Neural crest cell (in vitro differentiated cells): ENCODE measurements around the gene SEC11A. TPM values are rescaled to one million over a fixed set of nuclear protein-coding genes. Genes with fewer than 3 reads are reported as not detected.

Source experiments
- DNase-seq: peaks from one replicate; pipeline ENCODE4 v3.0.0; 2021; ENCODE audit warnings: low read depth, mixed read lengths, low spot score
- H3K27ac Mint-ChIP-seq: one replicate; pipeline ENCODE4 v1.8.0; 2021; ENCODE audit warnings: mild to moderate bottlenecking, mixed read lengths; ENCODE audit not compliant: unreplicated experiment
- H3K27me3 Mint-ChIP-seq: 2 replicates; pipeline ENCODE4 v1.8.0; 2021; ENCODE audit warnings: low read depth, mild to moderate bottlenecking, mixed read lengths
- H3K36me3 Mint-ChIP-seq: 2 replicates; pipeline ENCODE4 v1.8.0; 2021; ENCODE audit warnings: low read depth, mild to moderate bottlenecking, mixed read lengths
- H3K4me1 Mint-ChIP-seq: 2 replicates; pipeline ENCODE4 v1.8.0; 2021; ENCODE audit warnings: mixed read lengths
- H3K4me3 Mint-ChIP-seq: one replicate; pipeline ENCODE4 v1.8.0; 2021; ENCODE audit warnings: mild to moderate bottlenecking, mixed read lengths
- H3K9me3 Mint-ChIP-seq: 2 replicates; pipeline ENCODE4 v1.8.0; 2021; ENCODE audit warnings: mixed read lengths
- total RNA-seq: library from RNA; stranded (reverse); gene quantifications from 2 replicates; pipeline ENCODE4 v1.2.1, GENCODE V29; 2021
- TF ChIP-seq, protein P1 (sequence below): fragments of 200-600 bp; sonication (generic); conservative IDR thresholded peaks from 2 replicates; pipeline ENCODE4 v1.5.0; 2021; ENCODE audit warnings: antibody characterized with exemption, mild to moderate bottlenecking

SEC11A gene
- total RNA-seq, 1 donor from 2014 or later, result 201 TPM

DNA sequence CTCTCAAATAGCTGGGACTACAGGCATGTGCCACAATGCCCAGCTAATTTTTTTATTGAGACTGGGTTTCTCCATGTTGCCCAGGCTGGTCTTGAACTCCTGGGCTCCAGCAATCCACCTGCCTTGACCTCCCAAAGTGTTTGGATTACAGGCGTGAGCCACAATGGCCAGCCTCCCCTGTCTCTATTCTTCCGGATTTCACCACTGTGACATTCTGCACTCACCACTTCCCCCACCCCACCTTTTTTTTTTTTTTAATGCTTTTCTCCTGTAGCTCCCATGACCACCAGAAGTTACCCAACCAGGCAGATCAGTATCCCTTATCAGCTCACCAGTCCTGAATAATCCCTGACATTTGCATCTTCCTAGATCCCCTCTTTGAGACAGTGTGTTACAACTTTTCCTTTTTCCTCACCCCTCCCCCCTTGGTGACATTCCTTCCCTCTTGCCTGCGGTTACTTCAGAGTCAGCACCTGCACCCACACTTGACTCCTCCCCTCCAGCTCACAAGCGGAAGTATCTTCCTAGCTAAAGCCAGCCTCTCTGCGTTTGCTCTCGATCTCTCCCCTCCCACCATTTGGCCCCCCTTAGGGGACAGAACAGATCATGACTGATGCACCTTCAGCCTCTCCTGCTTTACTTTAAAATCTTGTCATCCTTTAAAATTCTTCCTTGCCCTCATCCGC, 19.0 kb upstream of the SEC11A start:
- H3K27me3 Mint-ChIP-seq, result no peaks in the 10 kb centered on the region
- H3K9me3 Mint-ChIP-seq, result no peaks in the 10 kb centered on the region
- TF ChIP-seq, protein P1, sequence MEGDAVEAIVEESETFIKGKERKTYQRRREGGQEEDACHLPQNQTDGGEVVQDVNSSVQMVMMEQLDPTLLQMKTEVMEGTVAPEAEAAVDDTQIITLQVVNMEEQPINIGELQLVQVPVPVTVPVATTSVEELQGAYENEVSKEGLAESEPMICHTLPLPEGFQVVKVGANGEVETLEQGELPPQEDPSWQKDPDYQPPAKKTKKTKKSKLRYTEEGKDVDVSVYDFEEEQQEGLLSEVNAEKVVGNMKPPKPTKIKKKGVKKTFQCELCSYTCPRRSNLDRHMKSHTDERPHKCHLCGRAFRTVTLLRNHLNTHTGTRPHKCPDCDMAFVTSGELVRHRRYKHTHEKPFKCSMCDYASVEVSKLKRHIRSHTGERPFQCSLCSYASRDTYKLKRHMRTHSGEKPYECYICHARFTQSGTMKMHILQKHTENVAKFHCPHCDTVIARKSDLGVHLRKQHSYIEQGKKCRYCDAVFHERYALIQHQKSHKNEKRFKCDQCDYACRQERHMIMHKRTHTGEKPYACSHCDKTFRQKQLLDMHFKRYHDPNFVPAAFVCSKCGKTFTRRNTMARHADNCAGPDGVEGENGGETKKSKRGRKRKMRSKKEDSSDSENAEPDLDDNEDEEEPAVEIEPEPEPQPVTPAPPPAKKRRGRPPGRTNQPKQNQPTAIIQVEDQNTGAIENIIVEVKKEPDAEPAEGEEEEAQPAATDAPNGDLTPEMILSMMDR, result no peak
- peak overlapping the region; percentile 35 for H3K4me3 Mint-ChIP-seq
- peaks cover 25% of the 10 kb centered on the region for H3K4me1 Mint-ChIP-seq
- no peak for DNase-seq
- no peaks in the 10 kb centered on the region for H3K36me3 Mint-ChIP-seq
- peak overlapping the region; percentile 45 for H3K27ac Mint-ChIP-seq

DNA sequence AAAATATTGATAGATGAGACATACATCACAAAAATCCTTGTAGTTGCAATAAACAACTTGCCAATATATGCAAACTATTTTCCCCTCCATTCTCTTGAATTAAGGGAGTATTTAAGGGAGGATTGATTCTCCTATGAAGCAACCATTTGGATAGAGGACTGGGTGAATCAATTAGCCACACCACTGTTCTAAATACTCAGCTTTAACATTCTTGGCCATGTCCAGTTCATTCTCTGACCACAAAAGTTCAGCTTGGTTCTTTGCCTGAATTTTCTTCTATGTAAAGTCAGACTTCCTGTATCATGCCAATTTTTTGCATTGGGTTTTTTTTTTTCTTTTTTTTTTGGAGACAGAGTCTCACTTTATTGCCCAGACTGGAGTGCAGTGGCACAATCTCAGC, 15.8 kb upstream of the SEC11A start:
- TF ChIP-seq, protein P1, result no peak
- Mint-ChIP-seq H3K27ac (peak overlapping the region; percentile 12), H3K36me3 (no peaks in the 10 kb centered on the region), H3K4me1 (peaks cover 16% of the 10 kb centered on the region), H3K9me3 (no peaks in the 10 kb centered on the region), H3K4me3 (no peak overlapping the region), H3K27me3 (no peaks in the 10 kb centered on the region)
- no peak for DNase-seq

DNA sequence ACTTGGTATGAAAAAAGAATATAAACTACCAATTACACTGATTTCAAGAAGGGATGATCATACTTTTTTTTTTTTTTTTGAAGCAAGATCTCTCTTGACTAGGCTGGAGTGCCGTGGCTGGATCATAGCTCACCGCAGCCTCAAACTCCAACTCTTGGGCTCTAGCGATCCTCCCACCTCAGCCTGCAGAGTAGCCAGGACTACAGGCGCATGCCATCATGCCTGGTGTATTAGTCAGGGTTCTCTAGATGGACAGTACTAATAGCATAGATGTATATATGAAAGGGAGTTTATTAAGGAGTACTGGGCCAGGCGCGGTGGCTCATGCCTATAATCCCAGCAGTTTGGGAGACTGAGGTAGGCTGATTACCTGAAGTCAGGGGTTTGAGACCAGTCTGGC, 11.5 kb upstream of the SEC11A start:
- Mint-ChIP-seq H3K9me3 (no peaks in the 10 kb centered on the region), H3K36me3 (no peaks in the 10 kb centered on the region), H3K27me3 (no peaks in the 10 kb centered on the region), H3K4me1 (peaks cover 9% of the 10 kb centered on the region), H3K4me3 (no peak overlapping the region), H3K27ac (no peak overlapping the region)
- DNase-seq, result no peak
- TF ChIP-seq, protein P1, result no peak

DNA sequence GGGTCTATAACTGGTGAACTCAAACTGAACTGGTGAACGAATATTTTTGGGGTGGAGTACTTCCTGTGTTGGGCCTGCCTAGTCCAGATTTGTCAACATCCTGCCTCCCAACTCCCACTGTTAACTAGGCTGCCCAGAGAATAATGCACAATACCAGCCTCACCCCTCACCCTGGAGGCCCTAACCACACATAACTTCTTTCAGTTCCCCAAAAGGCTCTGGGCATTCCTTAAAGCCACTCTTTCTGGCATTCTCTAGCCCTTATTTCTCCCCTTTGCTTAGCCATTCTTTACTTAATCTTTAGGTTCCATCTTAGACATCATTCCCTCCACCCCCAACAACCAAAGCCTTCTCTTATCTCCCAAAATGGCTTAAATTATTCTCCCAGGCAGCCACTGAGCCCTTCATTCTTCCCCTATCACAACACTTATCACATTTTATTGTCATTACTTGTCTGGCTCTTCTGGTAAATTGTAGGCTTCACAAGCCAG, 9.1 kb upstream of the SEC11A start:
- Mint-ChIP-seq H3K27me3 (no peaks in the 10 kb centered on the region), H3K27ac (peak overlapping the region; percentile 91), H3K4me1 (peaks cover 9% of the 10 kb centered on the region), H3K36me3 (no peaks in the 10 kb centered on the region), H3K4me3 (no peak overlapping the region), H3K9me3 (no peaks in the 10 kb centered on the region)
- DNase-seq, result no peak
- TF ChIP-seq, protein P1, result no peak

DNA sequence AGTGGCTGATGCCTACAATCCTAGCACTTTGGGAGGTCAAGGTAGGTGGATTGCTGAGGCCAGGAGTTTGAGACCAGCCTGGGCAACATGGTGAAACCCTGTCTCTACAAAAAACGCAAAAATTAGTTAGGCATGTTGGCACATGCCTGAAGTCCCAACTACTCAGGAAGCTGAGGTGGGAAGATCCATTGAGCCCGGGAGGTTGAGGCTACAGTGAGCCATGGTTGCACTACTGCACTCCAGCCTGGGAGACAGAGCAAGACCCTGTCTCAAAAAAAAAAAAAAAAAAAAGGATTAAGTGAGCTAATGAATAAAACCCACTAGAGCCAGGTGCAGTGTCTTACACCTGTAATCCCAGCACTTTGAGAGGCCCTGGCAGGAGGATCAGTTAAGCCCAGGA, 6.7 kb upstream of the SEC11A start:
- no peak overlapping the region for H3K27ac Mint-ChIP-seq
- no peaks in the 10 kb centered on the region for H3K36me3 Mint-ChIP-seq
- DNase-seq, result no peak
- H3K4me1 Mint-ChIP-seq, result peaks cover 9% of the 10 kb centered on the region
- TF ChIP-seq, protein P1, result no peak
- H3K27me3 Mint-ChIP-seq, result no peaks in the 10 kb centered on the region
- no peak overlapping the region for H3K4me3 Mint-ChIP-seq
- H3K9me3 Mint-ChIP-seq, result no peaks in the 10 kb centered on the region
